K562 (cell line): ENCODE results near the gene CYLD.

Source experiments
- DPF2 ChIP-seq: fragments of 450-650 bp; IDR thresholded peaks from 2 replicates; pipeline ENCODE4 v1.6.1; 2016
- EZH2 ChIP-seq: IDR thresholded peaks from 2 replicates; pipeline ENCODE4 v1.6.1; 2012; ENCODE audit warnings: low read depth, mild to moderate bottlenecking, inconsistent platforms, low read length, borderline replicate concordance
- GTF2F1 ChIP-seq: IDR thresholded peaks from 2 replicates; pipeline ENCODE4 v1.6.1; 2011; ENCODE audit warnings: low read depth, low read length, improper control_type of control experiment
- HMGXB4 ChIP-seq: sonication (generic); formaldehyde crosslinking; IDR thresholded peaks from 2 replicates; pipeline ENCODE4 v1.8.1; 2023; ENCODE audit warnings: mild to moderate bottlenecking, missing genetic modification reagents
- HNRNPLL ChIP-seq: fragments of 200-400 bp; formaldehyde crosslinking; IDR thresholded peaks from 2 replicates; pipeline ENCODE4 v1.6.1; 2017; ENCODE audit warnings: low read length, low read depth, mild to moderate bottlenecking; ENCODE audit not compliant: poor library complexity, severe bottlenecking
- IRF1 ChIP-seq: sonication (generic); formaldehyde crosslinking; IDR thresholded peaks from 2 replicates; pipeline ENCODE4 v1.8.0; 2022; ENCODE audit warnings: missing genetic modification reagents, mild to moderate bottlenecking, borderline replicate concordance
- IRF2 ChIP-seq: sonication (generic); formaldehyde crosslinking; IDR thresholded peaks from 2 replicates; pipeline ENCODE4 v1.8.1; 2022; ENCODE audit warnings: mild to moderate bottlenecking, missing genetic modification reagents
- PCBP1 ChIP-seq: fragments of 200-400 bp; formaldehyde crosslinking; IDR thresholded peaks from 2 replicates; pipeline ENCODE4 v1.6.1; 2018; ENCODE audit warnings: mild to moderate bottlenecking, low read depth, low read length; ENCODE audit not compliant: poor library complexity, severe bottlenecking
- RB1 ChIP-seq: fragments of 450-650 bp; IDR thresholded peaks from 2 replicates; pipeline ENCODE4 v1.6.1; 2017; ENCODE audit warnings: low read depth, mild to moderate bottlenecking
- SIN3A ChIP-seq, 2 experiments: fragments of 150-350 bp in 1 of 2; IDR thresholded peaks; 2 replicates each; pipeline ENCODE4 v1.6.1; 2011 to 2016; ENCODE audit warnings: borderline replicate concordance in 2 of 2, low read depth in 2 of 2, low read length in 2 of 2, mild to moderate bottlenecking in 2 of 2, moderate library complexity in 2 of 2; ENCODE audit not compliant: control insufficient read depth in 1 of 2
- SP1 ChIP-seq: sonication (generic); formaldehyde crosslinking; IDR thresholded peaks from 2 replicates; pipeline ENCODE4 v1.8.1; 2022; ENCODE audit warnings: mild to moderate bottlenecking, missing genetic modification reagents
- TRIM28 ChIP-seq: fragments of 450-650 bp; IDR thresholded peaks from 2 replicates; pipeline ENCODE4 v1.6.1; 2017
- ZNF217 ChIP-seq: sonication (generic); formaldehyde crosslinking; IDR thresholded peaks from 2 replicates; pipeline ENCODE4 v1.8.0; 2022; ENCODE audit warnings: mild to moderate bottlenecking, missing genetic modification reagents

GRCh38 chr16:50692999-50693781 lies 48.7 kb upstream of the CYLD start, which contains the start of gene NOD2:
- no peak for TF ChIP-seq SIN3A (IDR thresholded peaks at IDR 0.05; ENCODE audit: borderline replicate concordance in 2 of 2, control insufficient read depth in 1 of 2, low read depth in 2 of 2, low read length in 2 of 2)
- TF ChIP-seq SP1 (CRISPR knock-in tag): no peak
- TF ChIP-seq ZNF217: no peak
- no peak for TF ChIP-seq GTF2F1
- TF ChIP-seq DPF2: no peak
- no peak for TF ChIP-seq PCBP1
- no peak for TF ChIP-seq IRF2 (CRISPR knock-in tag)
- TF ChIP-seq EZH2: no peak
- TF ChIP-seq RB1: no peak
- TF ChIP-seq HNRNPLL: no peak
- TF ChIP-seq TRIM28: no peak
- TF ChIP-seq IRF1: no peak
- no peak for TF ChIP-seq HMGXB4 (CRISPR knock-in tag)
